Measurements from ENCODE around the gene SLC35A3.
A peak's percentile ranks its signal among the peaks of the same experiment; 100 is the strongest.

Gene SLC35A3

DNA sequence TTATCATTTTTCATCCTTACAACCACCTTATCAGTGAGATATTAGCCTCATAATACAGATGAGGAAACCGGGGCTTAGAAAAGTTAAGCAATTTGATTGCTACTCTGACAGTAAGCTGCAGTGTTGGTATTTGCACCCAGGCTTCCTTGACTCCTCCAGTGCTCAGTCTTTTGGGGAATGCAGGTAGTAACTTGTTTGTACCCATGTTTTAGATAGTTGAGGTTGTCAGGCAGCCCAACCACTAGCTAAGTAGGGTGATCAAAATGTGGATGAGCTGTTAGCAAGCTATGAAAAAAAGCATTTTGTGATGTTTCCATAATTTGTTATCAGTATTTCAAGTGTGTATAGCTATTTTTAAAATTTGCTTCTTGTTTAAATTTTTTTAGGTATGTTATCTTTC lies 82.1 kb downstream of the SLC35A3 start:
- H3K27me3 ChIP-seq (ENCODE audit: insufficient read depth, poor library complexity, severe bottlenecking): no peaks in the 10 kb centered on the region
- TF ChIP-seq, protein P1, sequence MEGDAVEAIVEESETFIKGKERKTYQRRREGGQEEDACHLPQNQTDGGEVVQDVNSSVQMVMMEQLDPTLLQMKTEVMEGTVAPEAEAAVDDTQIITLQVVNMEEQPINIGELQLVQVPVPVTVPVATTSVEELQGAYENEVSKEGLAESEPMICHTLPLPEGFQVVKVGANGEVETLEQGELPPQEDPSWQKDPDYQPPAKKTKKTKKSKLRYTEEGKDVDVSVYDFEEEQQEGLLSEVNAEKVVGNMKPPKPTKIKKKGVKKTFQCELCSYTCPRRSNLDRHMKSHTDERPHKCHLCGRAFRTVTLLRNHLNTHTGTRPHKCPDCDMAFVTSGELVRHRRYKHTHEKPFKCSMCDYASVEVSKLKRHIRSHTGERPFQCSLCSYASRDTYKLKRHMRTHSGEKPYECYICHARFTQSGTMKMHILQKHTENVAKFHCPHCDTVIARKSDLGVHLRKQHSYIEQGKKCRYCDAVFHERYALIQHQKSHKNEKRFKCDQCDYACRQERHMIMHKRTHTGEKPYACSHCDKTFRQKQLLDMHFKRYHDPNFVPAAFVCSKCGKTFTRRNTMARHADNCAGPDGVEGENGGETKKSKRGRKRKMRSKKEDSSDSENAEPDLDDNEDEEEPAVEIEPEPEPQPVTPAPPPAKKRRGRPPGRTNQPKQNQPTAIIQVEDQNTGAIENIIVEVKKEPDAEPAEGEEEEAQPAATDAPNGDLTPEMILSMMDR (IDR thresholded peaks at IDR 0.05; ENCODE audit: poor library complexity, severe bottlenecking): no peak
- peaks cover 40% of the 10 kb centered on the region for H3K36me3 ChIP-seq (ENCODE audit: low read depth)
- H3K9me3 ChIP-seq (ENCODE audit: severe bottlenecking): no peaks in the 10 kb centered on the region
- H3K27ac ChIP-seq (ENCODE audit: poor library complexity, severe bottlenecking): peak overlapping the region; percentile 24
- no peak overlapping the region for H3K4me3 ChIP-seq (ENCODE audit: severe bottlenecking)
- peaks cover 9% of the 10 kb centered on the region for H3K4me1 ChIP-seq (ENCODE audit: insufficient read depth, poor library complexity, severe bottlenecking)
- DNase-seq (ENCODE audit: low spot score) (no peak), ATAC-seq (ENCODE audit: low read depth) (no peak)

DNA sequence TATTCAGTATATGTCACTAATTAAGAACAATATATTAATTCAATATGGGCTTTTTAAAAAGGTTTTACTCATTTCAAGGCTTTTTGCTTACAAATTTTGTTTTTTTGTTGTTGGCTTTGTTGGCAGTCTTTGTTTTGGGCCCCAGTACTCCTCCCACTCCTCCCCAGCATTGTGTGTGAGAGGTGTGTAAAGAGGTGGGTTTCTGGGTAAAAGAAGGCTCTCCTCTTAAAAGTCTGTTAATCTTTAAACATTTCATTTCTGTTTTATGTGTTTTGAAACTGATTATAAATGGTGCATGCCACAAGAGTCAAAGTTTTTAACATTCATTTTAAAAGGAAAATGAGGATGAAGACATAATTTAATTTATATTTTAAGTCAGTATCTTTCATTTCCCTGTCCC lies 83.3 kb downstream of the SLC35A3 start:
- no peak for DNase-seq (ENCODE audit: low spot score)
- H3K27me3 ChIP-seq (ENCODE audit: insufficient read depth, poor library complexity, severe bottlenecking): no peaks in the 10 kb centered on the region
- no peaks in the 10 kb centered on the region for H3K4me1 ChIP-seq (ENCODE audit: insufficient read depth, poor library complexity, severe bottlenecking)
- H3K36me3 ChIP-seq (ENCODE audit: low read depth): peaks cover 37% of the 10 kb centered on the region
- no peaks in the 10 kb centered on the region for H3K9me3 ChIP-seq (ENCODE audit: severe bottlenecking)
- H3K4me3 ChIP-seq (ENCODE audit: severe bottlenecking): no peak overlapping the region
- TF ChIP-seq, protein P1 (IDR thresholded peaks at IDR 0.05; ENCODE audit: poor library complexity, severe bottlenecking): no peak
- ATAC-seq (ENCODE audit: low read depth): no peak
- H3K27ac ChIP-seq (ENCODE audit: poor library complexity, severe bottlenecking): no peak overlapping the region

DNA sequence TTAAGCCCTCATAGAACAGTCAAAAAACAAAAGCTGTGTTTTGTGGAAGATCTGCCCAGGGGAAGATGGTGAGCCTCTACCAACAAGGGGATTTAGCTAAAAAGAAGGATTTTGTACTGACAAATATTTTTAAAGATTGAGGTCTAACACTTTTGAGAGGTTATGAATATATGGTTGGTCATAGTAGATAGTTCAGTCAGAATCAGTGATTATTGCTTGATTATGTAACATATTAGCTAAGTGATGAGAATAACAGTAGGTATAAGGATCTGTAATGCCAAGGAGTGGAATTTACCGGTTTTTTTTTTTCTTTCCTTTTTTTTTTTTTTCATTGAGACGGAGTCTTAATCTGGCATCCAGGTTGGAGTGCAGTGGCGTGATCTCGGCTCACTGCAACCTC lies 83.9 kb downstream of the SLC35A3 start:
- no peak overlapping the region for H3K4me3 ChIP-seq (ENCODE audit: severe bottlenecking)
- TF ChIP-seq, protein P1 (IDR thresholded peaks at IDR 0.05; ENCODE audit: poor library complexity, severe bottlenecking): no peak
- no peak for ATAC-seq (ENCODE audit: low read depth)

DNA sequence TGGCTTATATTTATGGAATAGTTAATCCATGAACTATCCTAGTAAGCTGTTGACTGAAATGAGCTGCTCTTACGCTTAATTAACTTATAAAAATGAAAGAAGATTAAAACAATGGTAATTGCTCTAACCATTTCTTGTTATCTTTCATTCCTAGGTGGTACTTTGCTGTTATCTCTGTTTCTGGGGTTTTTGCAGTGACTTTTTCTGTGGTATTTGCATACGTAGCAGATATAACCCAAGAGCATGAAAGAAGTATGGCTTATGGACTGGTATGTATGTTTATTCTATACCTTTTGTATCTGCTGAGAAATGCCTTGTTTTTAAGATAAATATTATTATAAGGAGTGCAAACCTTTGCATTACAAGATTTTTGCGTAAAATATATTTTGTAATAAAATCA lies 91.9 kb downstream of the SLC35A3 start:
- Histone ChIP-seq H3K9me3 (ENCODE audit: severe bottlenecking) (no peaks in the 10 kb centered on the region), H3K27ac (ENCODE audit: poor library complexity, severe bottlenecking) (no peak overlapping the region), H3K27me3 (ENCODE audit: insufficient read depth, poor library complexity, severe bottlenecking) (no peaks in the 10 kb centered on the region), H3K4me3 (ENCODE audit: severe bottlenecking) (no peak overlapping the region), H3K36me3 (ENCODE audit: low read depth) (peaks cover 79% of the 10 kb centered on the region), H3K4me1 (ENCODE audit: insufficient read depth, poor library complexity, severe bottlenecking) (no peaks in the 10 kb centered on the region)
- DNase-seq (ENCODE audit: low spot score) (no peak), ATAC-seq (ENCODE audit: low read depth) (no peak)
- TF ChIP-seq, protein P1 (IDR thresholded peaks at IDR 0.05; ENCODE audit: poor library complexity, severe bottlenecking): no peak

More for the DNA sequence above, 83.9 kb downstream of the SLC35A3 start:
- Histone ChIP-seq H3K36me3 (ENCODE audit: low read depth) (peaks cover 43% of the 10 kb centered on the region), H3K9me3 (ENCODE audit: severe bottlenecking) (no peaks in the 10 kb centered on the region), H3K4me1 (ENCODE audit: insufficient read depth, poor library complexity, severe bottlenecking) (no peaks in the 10 kb centered on the region), H3K27ac (ENCODE audit: poor library complexity, severe bottlenecking) (no peak overlapping the region), H3K27me3 (ENCODE audit: insufficient read depth, poor library complexity, severe bottlenecking) (no peaks in the 10 kb centered on the region)
- DNase-seq (ENCODE audit: low spot score): no peak

DNA sequence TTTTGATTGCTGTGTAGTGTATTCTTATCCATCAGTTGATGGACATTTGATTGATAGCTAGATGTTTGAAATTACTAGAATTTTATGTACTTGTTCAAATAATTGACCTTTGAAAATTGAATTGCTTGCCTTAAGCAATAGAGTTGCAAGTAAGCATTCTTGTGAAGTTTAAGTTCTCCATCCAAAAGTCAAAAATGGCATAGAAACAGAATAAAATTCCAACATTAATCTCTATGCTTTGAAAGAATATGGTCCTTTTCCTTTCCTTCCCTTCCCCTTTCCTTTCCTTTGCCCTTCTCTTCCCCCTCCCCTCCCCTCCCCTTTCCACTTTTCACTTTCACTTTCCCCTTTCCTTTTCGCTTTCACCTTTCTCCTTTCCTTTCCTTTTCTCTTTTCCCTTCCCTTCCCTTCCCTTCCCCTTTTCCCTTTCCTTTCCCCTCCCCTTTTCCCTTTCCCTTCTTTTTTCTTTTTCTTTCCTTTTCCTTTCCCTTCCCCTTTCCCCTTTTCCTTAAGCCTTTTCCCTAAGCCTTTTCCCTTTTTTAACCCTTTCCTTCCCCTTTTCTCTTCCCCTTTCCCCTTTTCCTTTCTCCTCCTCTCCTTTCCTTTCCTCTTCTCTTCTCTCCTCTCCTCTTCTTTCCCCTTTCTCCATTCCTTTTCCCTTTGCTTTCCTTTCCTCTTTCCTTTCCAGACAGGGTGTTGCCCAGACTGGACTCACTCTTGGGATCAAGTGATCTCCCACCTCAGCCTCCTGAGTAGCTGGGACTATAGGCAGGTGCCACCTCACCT lies 95.6 kb downstream of the SLC35A3 start:
- TF ChIP-seq, protein P1 (IDR thresholded peaks at IDR 0.05; ENCODE audit: poor library complexity, severe bottlenecking): no peak
- H3K36me3 ChIP-seq (ENCODE audit: low read depth): peaks cover 83% of the 10 kb centered on the region
- no peak for DNase-seq (ENCODE audit: low spot score)
- no peaks in the 10 kb centered on the region for H3K27me3 ChIP-seq (ENCODE audit: insufficient read depth, poor library complexity, severe bottlenecking)
- no peaks in the 10 kb centered on the region for H3K9me3 ChIP-seq (ENCODE audit: severe bottlenecking)
- no peak for ATAC-seq (ENCODE audit: low read depth)
- no peaks in the 10 kb centered on the region for H3K4me1 ChIP-seq (ENCODE audit: insufficient read depth, poor library complexity, severe bottlenecking)
- no peak overlapping the region for H3K4me3 ChIP-seq (ENCODE audit: severe bottlenecking)
- no peak overlapping the region for H3K27ac ChIP-seq (ENCODE audit: poor library complexity, severe bottlenecking)

Data from RWPE2 (cell line).